ENCODE results near the gene PLVAP. TPM values are rescaled to one million over a fixed set of nuclear protein-coding genes. Genes with fewer than 3 reads are reported as not detected.
A peak's percentile ranks its signal among the peaks of the same experiment; 100 is the strongest.

PLVAP gene
- total and polyA plus RNA-seq, 2 donors (not counting 3 experiments of a cell fraction or from before 2014, with no cell fraction given), result 5.7 to 16.9 TPM

- no peaks in the 10 kb centered on the region for H3K36me3 ChIP-seq (ENCODE audit: control insufficient read depth in 2 of 2, extremely low read depth in 1 of 2, insufficient read depth in 2 of 2, low read length in 2 of 2)
- H3K4me1 ChIP-seq (ENCODE audit: control insufficient read depth, extremely low read depth, insufficient read depth, low read length), result peaks cover 20% of the 10 kb centered on the region
- H3K27me3 ChIP-seq (ENCODE audit: control insufficient read depth in 2 of 2, insufficient read depth in 2 of 2, low read length in 2 of 2), result peaks cover 6% of the 10 kb centered on the region in 2 experiments
- peak; percentile 64 for DNase-seq (ENCODE audit: low read depth, low spot score)
- H2AFZ ChIP-seq (ENCODE audit: low read depth, low read length), result peak overlapping the region; percentile 46
- ChIA-PET POLR2A (no interaction called here), CTCF (interaction anchor here (0.5 to 8.6 kb wide), 24 partner anchors 10 to 97 kb away, joined by 3 to 180 read pairs (median 7); partner anchors contain the start of genes DDA1, MRPL34, MVB12A and PLVAP)
- no peaks in the 10 kb centered on the region for H3K9me3 ChIP-seq (replicated peaks; ENCODE audit: control insufficient read depth, insufficient read depth, low read length)
- H4K20me1 ChIP-seq (replicated peaks; ENCODE audit: control insufficient read depth, extremely low read depth, insufficient read depth, low read length), result no peaks in the 10 kb centered on the region
- H3K4me3 ChIP-seq (replicated peaks in 1 of 3; ENCODE audit: insufficient read depth in 1 of 3, low read depth in 1 of 3, low read length in 3 of 3), result no peak overlapping the region
- H3K79me2 ChIP-seq (ENCODE audit: control insufficient read depth, insufficient read depth, low read length), result no peaks in the 10 kb centered on the region
- peak; percentile 78 for FAIRE-seq
- intact Hi-C loops (cut with micrococcal nuclease) (loop anchor here (1.0 kb wide), 2 partner anchors 40 to 94 kb away; no protein-coding TSS in a partner anchor), dilution Hi-C loops (cut with MboI; ENCODE audit: extremely low pct_ligation_motif_present, low sequenced_read_pairs) (no loop called here)
- no peak overlapping the region for H3K27ac ChIP-seq (ENCODE audit: insufficient read depth, low read depth, low read length)
- no peak overlapping the region for H3K9ac ChIP-seq (replicated peaks; ENCODE audit: extremely low read depth, insufficient read depth, low read length)
- no peaks in the 10 kb centered on the region for H3K9me1 ChIP-seq (replicated peaks; ENCODE audit: control insufficient read depth, extremely low read depth, insufficient read depth, low read length)
- no TSS peak for BruUV-seq (replicated peaks)
- no peak overlapping the region for H3K4me2 ChIP-seq (ENCODE audit: insufficient read depth, low read length)
- TF ChIP-seq, protein P1, sequence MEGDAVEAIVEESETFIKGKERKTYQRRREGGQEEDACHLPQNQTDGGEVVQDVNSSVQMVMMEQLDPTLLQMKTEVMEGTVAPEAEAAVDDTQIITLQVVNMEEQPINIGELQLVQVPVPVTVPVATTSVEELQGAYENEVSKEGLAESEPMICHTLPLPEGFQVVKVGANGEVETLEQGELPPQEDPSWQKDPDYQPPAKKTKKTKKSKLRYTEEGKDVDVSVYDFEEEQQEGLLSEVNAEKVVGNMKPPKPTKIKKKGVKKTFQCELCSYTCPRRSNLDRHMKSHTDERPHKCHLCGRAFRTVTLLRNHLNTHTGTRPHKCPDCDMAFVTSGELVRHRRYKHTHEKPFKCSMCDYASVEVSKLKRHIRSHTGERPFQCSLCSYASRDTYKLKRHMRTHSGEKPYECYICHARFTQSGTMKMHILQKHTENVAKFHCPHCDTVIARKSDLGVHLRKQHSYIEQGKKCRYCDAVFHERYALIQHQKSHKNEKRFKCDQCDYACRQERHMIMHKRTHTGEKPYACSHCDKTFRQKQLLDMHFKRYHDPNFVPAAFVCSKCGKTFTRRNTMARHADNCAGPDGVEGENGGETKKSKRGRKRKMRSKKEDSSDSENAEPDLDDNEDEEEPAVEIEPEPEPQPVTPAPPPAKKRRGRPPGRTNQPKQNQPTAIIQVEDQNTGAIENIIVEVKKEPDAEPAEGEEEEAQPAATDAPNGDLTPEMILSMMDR (IDR thresholded peaks at IDR 0.05; ENCODE audit: extremely low read depth in 1 of 2, insufficient read depth in 1 of 2, low read depth in 1 of 2, low read length in 2 of 2), result peak; percentile 87 to 99
- TF ChIP-seq MYC (IDR thresholded peaks at IDR 0.05; ENCODE audit: low read depth, low read length), result no peak
Measured at GRCh38 chr19:17385878-17386611, 8.9 kb upstream of the PLVAP start.

DNA sequence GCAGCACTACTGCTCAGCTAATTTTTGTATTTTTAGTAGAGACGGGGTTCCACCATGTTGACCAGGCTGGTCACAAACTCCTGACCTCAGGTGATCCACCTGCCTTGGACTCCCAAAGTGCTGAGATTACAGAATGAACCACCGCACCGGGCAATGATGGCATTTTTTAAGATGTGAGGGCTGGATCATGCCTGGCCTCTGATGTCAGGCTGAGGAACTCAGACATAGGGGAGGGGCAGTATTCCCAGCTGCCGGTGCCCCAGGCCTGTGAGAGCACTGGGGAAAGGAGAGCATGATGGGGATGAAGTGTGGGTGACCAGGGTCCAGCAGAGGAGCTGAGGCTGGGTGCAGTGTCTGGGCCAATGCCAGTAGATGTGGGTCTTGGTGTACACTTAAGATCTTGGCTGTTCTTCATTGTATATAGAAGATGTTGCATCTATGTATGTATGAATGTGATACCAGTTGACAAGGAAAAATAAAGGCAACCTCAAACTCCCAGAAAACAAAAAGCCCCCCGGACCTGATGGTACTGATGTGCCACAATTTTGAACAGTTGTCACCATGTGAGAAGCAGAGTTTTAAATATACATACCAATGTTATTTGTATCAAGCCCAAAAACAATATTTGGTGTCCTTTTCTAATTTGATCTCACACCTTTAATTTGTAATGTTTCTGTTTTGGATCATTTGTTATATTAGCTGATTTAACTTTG lies 3.4 kb upstream of the PLVAP start:
- H2AFZ ChIP-seq (ENCODE audit: low read depth, low read length), result no peak overlapping the region
- no peak for TF ChIP-seq POLR2AphosphoS5 (IDR thresholded peaks at IDR 0.05; ENCODE audit: insufficient read depth, low read depth, low read length)
- dilution Hi-C loops (cut with MboI; ENCODE audit: extremely low pct_ligation_motif_present, low sequenced_read_pairs), result no loop called here
- no peaks in the 10 kb centered on the region for H3K9me1 ChIP-seq (replicated peaks; ENCODE audit: control insufficient read depth, extremely low read depth, insufficient read depth, low read length)
- CTCF ChIA-PET, result interaction anchor here (1.0 to 1.4 kb wide), 3 partner anchors 10 to 37 kb away, joined by 3 to 5 read pairs (median 4); no protein-coding TSS in a partner anchor
- no peaks in the 10 kb centered on the region for H3K9me3 ChIP-seq (replicated peaks; ENCODE audit: control insufficient read depth, insufficient read depth, low read length)
- peaks cover 39% of the 10 kb centered on the region for H3K4me1 ChIP-seq (ENCODE audit: control insufficient read depth, extremely low read depth, insufficient read depth, low read length)
- intact Hi-C loops (cut with micrococcal nuclease), result no loop called here
- no peak overlapping the region for H3K9ac ChIP-seq (replicated peaks; ENCODE audit: extremely low read depth, insufficient read depth, low read length)
- no peak overlapping the region for H3K27ac ChIP-seq (ENCODE audit: insufficient read depth, low read depth, low read length)
- DNase-seq (ENCODE audit: low read depth, low spot score), result no peak
- FAIRE-seq, result peak; percentile 8
- no peaks in the 10 kb centered on the region for H4K20me1 ChIP-seq (replicated peaks; ENCODE audit: control insufficient read depth, extremely low read depth, insufficient read depth, low read length)
- no peaks in the 10 kb centered on the region for H3K36me3 ChIP-seq (ENCODE audit: control insufficient read depth in 2 of 2, extremely low read depth in 1 of 2, insufficient read depth in 2 of 2, low read length in 2 of 2)
- POLR2A ChIA-PET, result no interaction called here
- H3K4me3 ChIP-seq (replicated peaks in 1 of 3; ENCODE audit: insufficient read depth in 1 of 3, low read depth in 1 of 3, low read length in 3 of 3), result no peak overlapping the region
- no TSS peak for BruUV-seq (replicated peaks)
- no peak overlapping the region for H3K4me2 ChIP-seq (ENCODE audit: insufficient read depth, low read length)
- H3K79me2 ChIP-seq (ENCODE audit: control insufficient read depth, insufficient read depth, low read length), result no peaks in the 10 kb centered on the region
- H3K27me3 ChIP-seq (ENCODE audit: control insufficient read depth in 2 of 2, insufficient read depth in 2 of 2, low read length in 2 of 2), result no peaks in the 10 kb centered on the region

Data from endothelial cell of umbilical vein (primary cell).